C1 segment of cervical spinal cord (tissue), 14 donors: ENCODE measurements around the gene PPP2R1B.

Experiments
- DNase-seq, 14 donors: peaks; one replicate each; lab custom pipeline; 2025; lab: John Stamatoyannopoulos, UW

The PPP2R1B gene

DNA sequence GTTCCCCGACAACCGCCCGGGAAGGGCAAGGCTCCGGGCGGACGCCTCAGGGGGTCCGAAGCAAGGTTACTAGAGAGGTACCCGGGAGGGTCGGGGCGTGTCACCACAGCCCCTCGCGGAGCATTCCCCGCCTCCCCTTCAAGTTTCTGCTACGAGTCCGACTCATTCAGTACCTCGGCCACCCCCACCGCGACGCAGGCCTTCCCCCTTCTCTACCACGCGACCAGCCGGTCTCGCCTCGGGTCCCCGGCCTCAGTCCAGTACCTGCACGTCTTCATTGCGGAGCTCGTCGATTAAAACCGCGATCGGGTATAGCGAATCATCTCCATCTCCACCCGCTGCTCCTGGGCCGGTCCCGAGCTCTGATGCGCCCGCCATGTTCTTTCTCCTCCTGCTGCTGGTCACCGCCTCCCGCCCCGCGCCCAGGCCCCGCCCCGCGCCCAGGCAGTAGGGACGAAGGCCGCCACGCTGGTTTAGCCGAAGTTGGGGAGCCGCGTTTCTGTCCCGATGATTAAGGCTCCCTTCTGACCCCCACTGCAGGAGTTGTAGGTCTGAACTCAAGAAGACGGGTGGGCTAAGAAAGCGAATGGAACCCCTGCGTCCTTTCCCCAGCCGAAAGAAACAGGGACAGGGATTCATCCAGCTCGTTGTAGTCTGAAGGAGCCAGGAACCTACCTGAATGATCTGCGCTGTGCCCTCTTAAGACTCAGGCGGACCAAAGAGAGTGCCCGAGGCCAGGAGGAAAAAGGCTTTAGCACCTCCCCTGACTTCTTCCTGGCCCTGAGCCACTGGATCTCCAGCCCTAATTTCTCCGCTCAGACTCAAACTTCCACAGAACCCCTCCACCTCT lies at the start of gene PPP2R1B:
PPP2R1B (minus strand) TSS at position 406 of the 850 bp plus-strand sequence; CDS start at position 378, 28 bp downstream.
- peak; percentile 48 to 91 (median 86) for DNase-seq

DNA sequence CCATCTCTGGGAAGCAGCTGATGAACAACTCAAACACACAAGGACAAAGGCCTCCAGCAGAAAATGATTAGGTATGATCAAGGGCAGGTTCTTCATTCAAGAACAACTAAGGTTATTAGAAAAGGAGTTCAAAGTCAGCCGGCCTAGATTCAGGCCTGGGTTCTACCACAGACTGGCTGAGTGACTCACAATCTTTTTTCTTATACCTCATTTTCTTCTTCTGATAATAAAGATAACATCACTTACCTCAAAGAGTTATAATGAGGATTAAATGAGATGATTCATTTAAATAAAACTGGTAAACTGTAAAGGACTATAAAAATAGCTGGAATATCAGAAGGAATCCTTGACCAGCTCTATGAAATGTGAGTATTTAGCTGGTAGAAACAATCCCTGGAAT lies 49.3 kb upstream of the PPP2R1B start:
- no peak for DNase-seq

DNA sequence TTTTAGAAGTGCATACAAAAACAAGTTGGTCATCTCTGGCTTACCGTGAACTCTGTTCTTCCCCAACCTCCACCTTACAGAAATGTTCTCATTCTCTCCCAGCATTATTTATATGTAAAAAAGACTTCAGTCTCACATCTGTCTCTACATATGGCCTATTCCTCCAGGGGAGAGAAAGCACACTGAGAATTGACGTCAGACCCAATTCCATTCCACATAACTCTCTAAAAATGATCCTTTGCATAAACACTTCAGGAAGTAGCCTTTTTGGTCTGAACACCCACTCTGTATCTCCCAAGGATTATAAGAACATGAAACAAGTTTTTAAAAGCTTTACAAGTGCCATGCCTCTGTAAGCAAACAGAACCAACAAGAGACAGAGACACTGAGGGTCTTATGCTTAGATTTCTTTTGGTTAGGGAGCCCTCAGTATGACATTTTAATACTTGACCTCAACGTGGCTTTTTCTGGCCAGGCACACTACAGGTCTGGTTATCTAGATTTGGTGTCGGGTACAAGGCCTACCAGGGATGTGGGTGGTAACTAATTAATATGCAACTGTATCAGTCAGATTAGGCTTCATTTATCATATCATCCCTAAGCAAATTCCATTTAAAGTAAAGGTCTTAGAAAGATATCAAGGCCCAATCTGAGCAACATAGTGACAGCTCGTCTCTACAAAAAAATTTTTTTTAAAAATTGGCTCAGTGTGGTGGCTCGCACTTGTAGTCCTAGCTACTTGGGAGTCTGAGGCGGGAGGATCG lies 48.5 kb upstream of the PPP2R1B start:
- no peak for DNase-seq

- no peak for DNase-seq
Observed at GRCh38 chr11:111814106-111814505, 47.9 kb upstream of the PPP2R1B start.

DNA sequence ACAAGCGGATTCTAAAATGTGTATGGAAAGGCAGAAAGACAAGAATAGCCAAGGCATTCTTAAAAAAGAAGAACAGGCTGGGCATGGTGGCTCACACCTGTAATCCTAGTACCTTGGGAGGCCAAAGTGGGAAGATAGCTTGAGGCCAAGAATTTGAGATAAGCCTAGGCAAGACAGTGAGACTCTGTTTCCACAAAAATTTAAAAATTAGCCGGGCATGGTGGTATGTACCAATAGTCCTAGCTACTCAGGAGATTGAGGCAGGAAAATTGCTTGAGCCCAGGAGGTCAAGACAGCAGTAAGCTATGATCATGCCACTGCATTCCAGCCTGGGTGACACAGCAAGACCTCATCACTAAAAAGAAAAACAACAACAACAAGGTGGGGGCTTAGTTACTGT lies 46.0 kb upstream of the PPP2R1B start:
- DNase-seq, result no peak

GRCh38 chr11:111811445-111811844 lies 45.3 kb upstream of the PPP2R1B start:
- DNase-seq, result no peak

DNA sequence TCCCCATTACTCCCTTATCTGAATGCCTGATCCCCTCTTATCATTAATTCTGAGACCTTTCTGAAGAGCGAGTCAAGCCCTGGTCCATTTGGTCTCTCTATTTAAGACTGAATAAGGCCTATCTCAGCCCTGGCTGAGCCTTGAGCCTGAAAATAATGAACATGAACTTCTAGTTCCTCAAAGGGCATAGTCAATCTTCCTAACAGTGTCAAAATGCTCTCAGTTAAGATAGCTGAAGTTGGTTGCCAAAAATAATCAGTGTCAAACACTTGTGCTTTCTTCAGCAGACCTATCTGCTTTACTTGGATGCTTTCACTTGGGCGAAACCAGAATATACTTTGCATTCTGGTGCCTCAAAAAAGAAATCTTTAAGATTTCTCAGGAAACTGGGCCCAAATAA lies 42.6 kb upstream of the PPP2R1B start:
- no peak for DNase-seq

DNA sequence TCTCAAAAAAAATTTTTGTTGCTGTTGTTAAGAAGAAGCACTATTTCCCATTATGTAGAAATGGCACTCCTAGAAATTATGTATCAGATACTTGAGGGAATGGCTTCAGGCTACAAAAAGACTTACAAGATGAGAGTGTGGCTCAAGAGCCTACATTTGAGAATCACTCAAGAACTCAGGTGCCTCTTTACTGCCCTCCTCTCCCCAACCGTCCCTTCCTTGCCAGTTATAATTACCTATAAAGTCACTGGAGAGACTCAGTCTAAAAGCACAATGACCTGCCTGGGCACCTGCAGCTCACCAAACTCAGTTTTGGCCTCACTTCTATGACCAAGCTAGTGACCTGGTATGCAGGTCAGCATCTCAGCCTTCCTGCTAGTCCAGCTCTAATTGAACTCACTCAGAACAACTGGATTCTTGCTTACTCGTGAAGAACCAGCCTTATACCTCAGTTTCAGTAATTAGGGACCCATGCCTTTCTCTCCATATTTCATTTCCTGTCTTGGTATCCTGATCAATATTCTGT lies 41.9 kb upstream of the PPP2R1B start:
- no peak for DNase-seq

DNA sequence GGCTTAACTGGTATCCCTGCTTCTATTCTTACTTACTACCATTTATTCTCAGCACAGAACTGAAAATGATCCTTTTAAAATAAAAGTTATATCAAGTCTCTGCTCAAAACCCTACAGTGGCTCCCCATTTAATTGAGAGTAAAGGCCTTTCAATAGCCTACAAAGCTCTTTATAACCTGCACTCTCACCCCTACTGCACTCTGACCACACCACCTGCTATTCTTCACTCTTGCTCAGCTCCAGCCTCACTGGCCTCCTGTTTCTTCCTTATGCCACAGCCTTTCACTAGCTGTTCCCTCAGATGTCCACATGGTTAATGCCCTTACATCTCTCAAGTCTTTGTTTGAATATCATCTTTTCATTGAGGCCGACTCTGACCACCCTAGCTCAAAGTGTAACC lies 40.9 kb upstream of the PPP2R1B start:
- DNase-seq, result no peak

DNA sequence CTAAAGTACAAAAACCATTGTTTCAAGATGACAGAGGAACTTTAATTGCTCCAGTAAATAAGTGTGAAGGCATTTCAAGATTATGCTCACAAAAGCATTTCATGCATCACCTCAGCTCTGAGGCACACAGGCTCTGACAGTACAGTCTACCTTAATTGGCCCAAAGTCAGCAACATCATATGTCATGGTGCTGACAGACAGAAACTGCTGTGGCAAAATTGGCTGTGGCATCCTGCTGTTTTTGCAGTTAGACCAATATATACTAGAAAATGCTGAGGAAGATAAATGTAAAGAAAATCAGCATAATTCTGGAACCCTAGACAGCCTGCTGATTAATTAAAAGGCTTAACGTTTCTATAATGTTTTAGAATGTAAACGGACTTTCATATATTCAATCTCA lies 34.9 kb upstream of the PPP2R1B start:
- no peak for DNase-seq

DNA sequence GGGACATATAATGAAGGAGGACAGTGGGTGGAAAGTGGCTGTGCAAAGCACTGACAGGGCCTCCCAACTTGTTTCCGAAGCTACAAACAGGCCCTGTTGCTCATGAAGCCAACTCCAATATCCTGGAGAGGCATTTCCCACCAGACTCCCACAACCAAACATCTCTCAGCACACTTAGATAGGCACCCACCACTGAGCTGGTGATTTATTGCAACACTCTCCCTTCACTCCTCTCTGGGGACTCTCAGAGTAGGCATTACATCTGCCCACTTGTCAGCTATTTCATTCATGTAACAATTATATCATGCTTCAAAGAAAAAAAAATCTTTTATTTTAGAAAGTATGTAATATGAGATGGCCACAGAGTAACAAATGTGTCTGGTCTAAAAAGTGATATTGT lies 32.1 kb upstream of the PPP2R1B start:
- DNase-seq, result no peak

GRCh38 chr11:111797145-111797581 lies 31.0 kb upstream of the PPP2R1B start:
- DNase-seq, result peak in 1 of 14 donors; percentile 70

DNA sequence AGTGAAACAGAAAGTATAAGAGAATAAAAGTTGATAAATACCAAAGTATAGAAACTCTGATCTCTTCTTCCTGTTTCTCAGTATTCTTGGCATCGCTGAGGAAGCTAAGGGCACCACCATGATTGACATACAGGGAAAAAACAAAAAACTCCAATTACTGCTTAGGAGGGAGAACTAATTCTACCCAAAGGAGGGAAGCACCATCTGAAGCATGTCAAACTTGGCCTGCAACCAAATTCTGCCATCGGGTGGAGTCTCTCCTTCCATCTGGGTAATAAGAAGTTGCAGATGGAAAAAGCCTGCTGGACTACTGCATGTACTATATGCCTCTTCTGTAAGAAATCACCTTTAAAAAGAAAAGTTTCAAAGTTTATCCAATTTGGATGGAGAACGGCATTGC lies 30.5 kb upstream of the PPP2R1B start:
- DNase-seq, result peak in 1 of 14 donors; percentile 71

DNA sequence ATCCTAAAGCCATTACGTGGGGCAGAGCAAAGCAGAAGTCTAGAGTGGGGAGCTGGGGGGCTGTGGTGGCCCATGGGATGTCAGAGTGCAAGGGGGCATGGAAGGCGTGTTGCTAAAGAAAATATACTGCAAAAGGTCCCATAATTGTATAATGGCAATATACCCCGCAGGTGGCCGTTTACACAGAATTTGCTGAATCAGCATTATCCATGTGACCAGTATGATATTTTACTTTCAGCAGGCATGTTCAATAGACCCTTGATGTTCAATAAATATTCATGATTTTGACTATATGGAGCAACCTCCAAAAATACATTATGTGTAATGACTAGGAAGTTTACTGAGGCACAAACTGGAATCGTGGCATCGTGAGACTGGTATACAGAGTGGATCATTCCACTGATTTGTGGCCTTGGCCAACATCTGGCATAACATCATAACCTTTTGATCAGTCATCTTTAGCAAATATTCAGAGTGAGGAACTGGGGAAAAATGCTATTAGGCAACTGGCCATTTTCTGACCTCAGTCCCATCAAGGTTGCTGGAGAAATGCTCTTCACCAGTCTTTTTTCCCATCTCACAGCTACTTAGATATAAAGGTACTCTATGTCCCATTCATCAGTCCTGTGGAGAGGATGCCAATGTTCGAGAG lies 29.3 kb upstream of the PPP2R1B start:
- DNase-seq, result no peak

- DNase-seq, result peak in 1 of 14 donors; percentile 17
Observed at GRCh38 chr11:111793863-111794262, 27.7 kb upstream of the PPP2R1B start.

- no peak for DNase-seq
Observed at GRCh38 chr11:111792955-111793500, 26.8 kb upstream of the PPP2R1B start.

GRCh38 chr11:111792314-111792713 lies 26.1 kb upstream of the PPP2R1B start:
- no peak for DNase-seq

DNA sequence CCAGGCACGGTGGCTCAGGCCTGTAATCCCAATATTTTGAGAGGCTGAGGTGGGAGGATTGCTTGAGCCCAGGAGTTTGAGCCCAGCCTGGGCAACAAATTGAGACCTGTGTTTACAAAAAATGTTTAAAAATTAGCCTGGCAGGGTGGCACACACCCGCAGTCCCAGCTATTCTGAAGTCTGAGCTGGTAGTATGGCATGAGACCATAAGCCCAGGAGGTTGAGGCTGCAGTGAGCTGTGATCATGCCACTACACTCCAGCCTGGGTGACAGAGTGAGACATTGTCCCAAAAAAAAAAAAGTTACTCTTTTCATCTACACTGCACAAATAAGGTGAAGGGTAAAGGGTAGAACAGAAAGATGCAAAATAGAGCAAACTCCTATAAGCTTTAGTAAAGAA lies 22.3 kb upstream of the PPP2R1B start:
- no peak for DNase-seq

- peak in 1 of 14 donors; percentile 22 for DNase-seq
Observed at GRCh38 chr11:111788051-111788450, 21.9 kb upstream of the PPP2R1B start.

GRCh38 chr11:111785886-111786412 lies 19.8 kb upstream of the PPP2R1B start:
- peak in 1 of 14 donors; percentile 56 for DNase-seq

- DNase-seq, result no peak
Observed at GRCh38 chr11:111785076-111785475, 18.9 kb upstream of the PPP2R1B start.
